EH (cell line): ENCODE results near the gene BPIFB2.

Experiments used
- DNase-seq: peaks from one replicate; pipeline ENCODE4 v3.0.0-alpha.2; 2015; ENCODE audit warnings: low read depth

The BPIFB2 gene

DNA sequence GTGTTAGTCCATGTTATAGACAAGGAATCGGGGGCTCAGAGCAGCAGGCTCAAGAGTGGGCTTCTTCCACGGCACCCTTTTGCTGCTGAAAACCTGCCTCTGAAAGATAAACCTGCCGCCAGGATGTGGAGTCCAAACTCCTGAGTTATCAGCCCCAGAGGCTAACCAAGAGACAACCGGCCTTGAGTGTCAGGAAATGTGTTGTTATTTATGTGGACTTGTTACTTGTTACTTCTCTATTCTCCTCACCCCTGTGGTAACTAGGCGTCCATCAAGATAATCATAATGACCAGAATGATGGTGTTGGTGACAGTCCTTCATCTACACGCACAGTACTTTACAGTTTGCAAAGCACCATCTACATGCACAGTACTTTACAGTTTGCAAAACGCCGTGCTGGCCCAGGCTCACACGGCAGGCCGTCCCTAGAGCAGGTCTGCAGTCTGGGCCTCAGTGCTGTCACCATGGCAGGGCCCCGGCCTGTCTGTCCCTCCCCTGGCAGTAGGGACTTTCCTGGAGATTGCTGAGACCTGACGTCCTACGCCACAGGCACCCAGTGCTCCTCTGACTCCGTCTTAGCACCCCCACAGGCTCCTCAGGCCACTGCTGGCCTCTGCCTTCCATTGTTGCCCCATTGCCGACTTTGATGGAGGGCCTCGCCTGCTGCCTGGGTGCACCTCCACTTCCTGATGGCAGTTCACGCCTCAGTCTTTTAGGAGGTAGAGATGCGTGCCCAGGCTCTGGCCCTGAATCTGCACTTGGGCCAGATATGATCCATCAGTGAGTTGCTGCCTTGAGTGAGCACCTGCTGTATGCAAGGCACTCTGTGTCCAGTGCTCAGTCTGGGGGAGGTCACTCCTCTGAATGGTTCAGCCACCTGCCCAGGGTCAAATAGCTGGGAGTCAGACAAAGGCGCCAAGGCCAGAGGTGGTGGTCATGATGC is 62.9 kb downstream of the BPIFB2 start:
- no peak for DNase-seq

DNA sequence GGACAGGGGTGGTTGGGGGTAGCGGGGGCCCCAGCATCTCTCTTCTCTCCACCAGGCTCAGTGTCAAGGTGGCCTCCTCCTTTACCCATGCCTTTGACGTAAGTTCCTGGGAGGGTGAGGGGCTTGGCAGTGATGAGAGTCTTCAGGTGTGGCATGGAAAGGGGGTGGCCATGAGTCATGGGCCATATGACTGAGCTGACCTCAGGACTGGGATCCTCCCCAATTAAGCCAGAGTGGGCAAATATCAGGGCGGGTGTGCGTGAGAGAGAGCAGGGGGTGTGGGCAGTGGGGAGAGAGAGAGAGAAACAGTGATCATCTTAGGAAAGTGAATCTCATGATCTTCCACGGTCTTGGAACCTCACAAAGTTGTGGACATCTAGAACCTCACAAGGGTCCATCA is 63.7 kb downstream of the BPIFB2 start:
- no peak for DNase-seq

DNA sequence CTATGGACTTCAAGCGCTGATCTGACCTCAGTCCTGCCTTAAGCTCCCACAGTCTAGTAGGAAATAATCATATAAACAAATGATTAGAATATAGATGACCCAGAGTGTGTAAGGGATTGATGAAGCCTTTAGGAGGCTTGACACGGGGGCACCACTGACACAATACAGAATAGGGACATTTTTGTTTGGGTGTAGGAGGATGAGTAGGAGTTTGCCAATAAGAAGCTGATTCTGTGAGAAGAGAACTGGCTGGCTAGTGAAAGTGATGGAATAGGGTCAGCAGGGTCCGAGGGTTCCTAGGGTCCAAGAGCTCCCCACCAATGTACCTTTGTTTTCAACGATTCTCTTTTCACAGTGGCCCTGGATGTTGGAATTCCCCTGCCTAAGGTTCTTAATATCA is 64.9 kb downstream of the BPIFB2 start:
- DNase-seq: no peak

DNA sequence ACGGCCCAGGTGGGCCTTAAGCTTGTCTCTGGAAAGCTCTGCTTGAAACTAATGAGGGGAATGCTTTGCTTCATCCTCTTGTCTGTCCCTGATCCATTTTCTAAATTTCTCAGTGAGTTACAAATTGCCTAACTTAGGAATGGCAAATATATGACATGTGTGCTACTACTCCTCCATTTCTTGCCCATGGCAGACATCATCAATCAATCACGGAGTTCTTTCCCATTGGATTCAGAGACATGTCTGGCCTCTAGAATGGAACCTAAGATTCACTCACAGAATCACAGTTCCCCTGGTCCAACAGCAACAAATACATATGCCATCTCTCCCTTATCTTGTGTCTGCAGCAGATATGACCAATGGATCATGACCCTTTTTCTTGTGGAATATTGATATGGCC is 65.3 kb downstream of the BPIFB2 start:
- no peak for DNase-seq
